GM18526 (cell line): ENCODE data around the gene MPHOSPH6.

ENCODE experiments used
- POLR2A ChIP-seq: IDR thresholded peaks from 3 replicates; pipeline ENCODE4 v1.6.1; 2011; ENCODE audit not compliant: insufficient read length; ENCODE audit errors: extremely low read depth

The MPHOSPH6 gene

GRCh38 chr16:82169861-82170845, at the start of gene MPHOSPH6:
TSS of gene MPHOSPH6 (minus strand) at chr16:82170224. CDS start at chr16:82170175, 49 bp downstream.
- TF ChIP-seq POLR2A, result peak; percentile 75

- TF ChIP-seq POLR2A, result no peak
These were observed 49.3 kb upstream of the MPHOSPH6 start for GRCh38 chr16:82219298-82219697.

GRCh38 chr16:82203198-82203597, 33.2 kb upstream of the MPHOSPH6 start:
- no peak for TF ChIP-seq POLR2A

GRCh38 chr16:82201926-82202325, 31.9 kb upstream of the MPHOSPH6 start:
- TF ChIP-seq POLR2A, result no peak

GRCh38 chr16:82201351-82201750, 31.3 kb upstream of the MPHOSPH6 start:
- no peak for TF ChIP-seq POLR2A

- TF ChIP-seq POLR2A, result no peak
These were observed 29.2 kb upstream of the MPHOSPH6 start for GRCh38 chr16:82199209-82199608.

GRCh38 chr16:82197540-82198240, 27.7 kb upstream of the MPHOSPH6 start:
- no peak for TF ChIP-seq POLR2A

- no peak for TF ChIP-seq POLR2A
These were observed 26.0 kb upstream of the MPHOSPH6 start for GRCh38 chr16:82195917-82196494.

GRCh38 chr16:82194086-82194485, 24.1 kb upstream of the MPHOSPH6 start:
- no peak for TF ChIP-seq POLR2A

GRCh38 chr16:82192665-82193064, 22.6 kb upstream of the MPHOSPH6 start:
- TF ChIP-seq POLR2A, result no peak

- TF ChIP-seq POLR2A, result no peak
These were observed 20.4 kb upstream of the MPHOSPH6 start for GRCh38 chr16:82190386-82190785.

- TF ChIP-seq POLR2A, result no peak
These were observed 17.8 kb upstream of the MPHOSPH6 start for GRCh38 chr16:82187829-82188228.

GRCh38 chr16:82185012-82185411, 15.0 kb upstream of the MPHOSPH6 start:
- TF ChIP-seq POLR2A, result no peak

GRCh38 chr16:82184213-82184612, 14.2 kb upstream of the MPHOSPH6 start:
- no peak for TF ChIP-seq POLR2A

- no peak for TF ChIP-seq POLR2A
These were observed 13.0 kb upstream of the MPHOSPH6 start for GRCh38 chr16:82183004-82183397.
